AG10803 (cell line): ENCODE measurements around the gene EHF.

Experiments used
- DNase-seq: peaks from one replicate; pipeline ENCODE4 v3.0.0; 2010; ENCODE audit warnings: low read depth
- H3K4me3 ChIP-seq: 2 replicates; pipeline ENCODE4 v1.5.1; 2011; ENCODE audit warnings: mild to moderate bottlenecking, low read length, control low read depth
- TF ChIP-seq, protein P1 (sequence below): conservative IDR thresholded peaks from 2 replicates; pipeline ENCODE4 v1.5.1; 2011; ENCODE audit warnings: mild to moderate bottlenecking, low read length, control low read depth, inconsistent platforms

Gene EHF

DNA sequence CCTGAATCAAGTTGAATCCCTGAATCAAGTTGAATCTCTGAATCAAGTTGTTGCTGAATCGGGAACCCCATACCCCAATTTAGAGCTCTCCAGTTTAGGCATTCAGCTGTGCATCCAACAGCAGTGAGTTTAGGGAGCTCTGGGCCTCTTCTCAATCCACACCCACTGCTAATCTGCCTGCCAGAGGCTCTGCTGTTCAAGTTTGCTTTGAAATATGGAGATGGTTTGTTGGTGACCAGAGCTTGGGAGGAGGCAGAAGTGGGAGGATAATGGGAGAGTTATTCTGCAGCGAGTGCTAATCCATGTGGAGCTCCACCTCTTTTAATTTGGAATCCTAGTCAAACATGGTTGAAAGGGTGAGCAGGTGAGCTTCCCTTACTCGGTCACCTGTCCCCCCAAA lies 22.4 kb downstream of the EHF start:
- no peak overlapping the region for H3K4me3 ChIP-seq
- no peak for DNase-seq
- TF ChIP-seq, protein P1, sequence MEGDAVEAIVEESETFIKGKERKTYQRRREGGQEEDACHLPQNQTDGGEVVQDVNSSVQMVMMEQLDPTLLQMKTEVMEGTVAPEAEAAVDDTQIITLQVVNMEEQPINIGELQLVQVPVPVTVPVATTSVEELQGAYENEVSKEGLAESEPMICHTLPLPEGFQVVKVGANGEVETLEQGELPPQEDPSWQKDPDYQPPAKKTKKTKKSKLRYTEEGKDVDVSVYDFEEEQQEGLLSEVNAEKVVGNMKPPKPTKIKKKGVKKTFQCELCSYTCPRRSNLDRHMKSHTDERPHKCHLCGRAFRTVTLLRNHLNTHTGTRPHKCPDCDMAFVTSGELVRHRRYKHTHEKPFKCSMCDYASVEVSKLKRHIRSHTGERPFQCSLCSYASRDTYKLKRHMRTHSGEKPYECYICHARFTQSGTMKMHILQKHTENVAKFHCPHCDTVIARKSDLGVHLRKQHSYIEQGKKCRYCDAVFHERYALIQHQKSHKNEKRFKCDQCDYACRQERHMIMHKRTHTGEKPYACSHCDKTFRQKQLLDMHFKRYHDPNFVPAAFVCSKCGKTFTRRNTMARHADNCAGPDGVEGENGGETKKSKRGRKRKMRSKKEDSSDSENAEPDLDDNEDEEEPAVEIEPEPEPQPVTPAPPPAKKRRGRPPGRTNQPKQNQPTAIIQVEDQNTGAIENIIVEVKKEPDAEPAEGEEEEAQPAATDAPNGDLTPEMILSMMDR, result no peak

DNA sequence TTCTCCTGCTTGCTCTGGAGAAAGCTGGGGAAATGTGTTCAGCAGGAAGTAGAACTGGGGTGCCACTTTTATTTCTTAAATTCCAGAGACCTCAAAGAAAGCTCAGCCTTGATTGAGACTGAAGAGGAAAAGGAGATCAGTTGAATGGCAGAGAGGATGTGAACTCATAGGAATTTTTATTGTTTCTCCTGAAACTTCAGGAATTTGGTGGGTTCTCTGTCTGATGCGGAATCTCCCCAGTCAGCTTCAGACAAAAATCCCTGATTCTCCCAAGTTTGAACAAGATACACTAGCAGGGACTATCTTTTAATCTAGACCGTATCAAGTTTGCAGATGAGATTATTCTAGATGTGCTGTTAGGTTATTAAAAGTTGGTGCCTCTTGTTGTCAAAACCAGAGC lies 23.0 kb downstream of the EHF start:
- no peak for DNase-seq
- TF ChIP-seq, protein P1, result no peak
- H3K4me3 ChIP-seq, result no peak overlapping the region

DNA sequence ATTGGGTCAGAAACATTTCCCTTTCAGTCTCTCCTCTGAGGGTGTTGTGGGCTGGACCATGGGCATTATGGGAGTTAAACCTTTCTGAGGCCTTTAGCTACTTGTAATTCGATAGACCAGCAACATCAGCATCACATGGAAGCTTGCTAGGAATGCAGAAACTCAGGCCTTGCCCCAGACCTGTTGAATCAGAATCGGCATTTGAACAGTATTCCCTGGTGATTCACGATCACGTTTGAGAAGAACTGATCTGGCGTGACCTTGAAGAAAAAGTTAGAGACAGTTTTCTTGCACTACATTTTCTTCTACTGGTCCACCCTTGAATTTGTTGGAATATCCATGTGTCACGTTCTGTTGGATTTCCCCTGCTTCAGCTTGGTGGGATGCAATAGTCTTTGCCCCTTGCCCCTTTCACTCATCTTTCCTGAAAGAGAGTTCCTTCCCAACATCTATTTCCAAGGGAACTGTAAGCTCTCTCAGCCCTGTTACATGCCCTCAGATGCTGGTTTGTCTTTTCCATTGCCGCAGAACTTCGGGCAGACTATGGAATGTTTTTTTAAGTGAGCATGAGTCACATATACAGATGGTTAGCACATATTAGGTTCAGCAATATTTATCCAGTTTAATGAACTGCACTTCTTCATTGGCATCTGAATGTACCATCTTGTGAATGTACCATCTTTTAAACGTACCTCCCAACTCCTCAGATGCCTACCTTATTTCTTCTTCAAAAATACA lies 23.9 kb downstream of the EHF start:
- peak; percentile 63 for DNase-seq
- TF ChIP-seq, protein P1, result no peak
- H3K4me3 ChIP-seq, result no peak overlapping the region

DNA sequence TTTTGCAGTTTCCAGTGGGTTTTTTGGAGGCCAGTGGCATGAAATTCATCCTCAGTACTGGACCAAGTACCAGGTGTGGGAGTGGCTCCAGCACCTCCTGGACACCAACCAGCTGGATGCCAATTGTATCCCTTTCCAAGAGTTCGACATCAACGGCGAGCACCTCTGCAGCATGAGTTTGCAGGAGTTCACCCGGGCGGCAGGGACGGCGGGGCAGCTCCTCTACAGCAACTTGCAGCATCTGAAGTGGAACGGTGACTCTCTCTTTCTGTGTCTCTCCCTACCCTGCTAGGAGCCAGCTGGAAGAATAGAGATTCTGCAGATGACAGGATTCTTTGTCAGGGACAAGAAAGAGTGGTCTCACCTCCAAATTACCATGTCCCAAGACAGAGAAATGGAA lies 25.5 kb downstream of the EHF start:
- TF ChIP-seq, protein P1, result no peak
- DNase-seq, result no peak
- no peak overlapping the region for H3K4me3 ChIP-seq

DNA sequence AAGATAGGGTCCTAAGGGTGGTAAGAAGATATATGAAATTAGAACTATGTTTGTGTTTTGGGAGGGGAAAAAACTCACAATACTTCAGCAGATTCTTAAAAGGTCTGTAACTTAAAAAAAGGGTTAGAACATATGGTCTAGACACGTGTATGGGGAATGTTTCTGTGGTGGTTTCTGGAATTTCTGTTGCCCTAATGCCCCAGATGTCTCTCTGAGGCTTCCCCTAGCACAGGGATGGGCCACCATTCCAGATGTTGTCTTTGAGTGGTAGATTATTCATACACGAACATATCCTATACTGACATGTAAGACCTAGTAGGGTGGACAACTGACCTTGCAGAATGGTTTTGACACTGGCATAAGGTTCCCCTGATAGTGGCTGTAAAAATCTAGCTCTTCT lies 26.2 kb downstream of the EHF start:
- TF ChIP-seq, protein P1, result no peak
- no peak overlapping the region for H3K4me3 ChIP-seq
- DNase-seq, result peak; percentile 78

DNA sequence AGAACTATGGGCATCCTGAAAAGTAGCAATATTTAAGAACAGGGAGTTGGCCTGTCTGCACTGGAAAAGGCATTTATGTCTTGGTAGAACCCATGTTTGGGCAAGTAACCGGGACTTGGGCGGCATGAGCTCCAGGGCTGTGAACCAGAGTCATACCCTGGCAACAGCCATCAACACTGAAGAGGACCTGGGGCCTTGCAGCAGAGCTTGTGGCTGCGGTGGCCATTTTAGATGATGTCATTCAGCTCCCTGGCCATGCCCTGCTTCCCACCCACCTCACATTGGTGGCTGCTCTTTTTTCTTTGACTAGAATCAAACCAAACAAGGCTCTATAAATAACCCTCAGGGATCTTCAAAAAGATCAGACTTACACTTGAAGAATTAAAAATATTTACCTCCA lies 26.6 kb downstream of the EHF start:
- DNase-seq, result peak; percentile 12
- TF ChIP-seq, protein P1, result no peak
- no peak overlapping the region for H3K4me3 ChIP-seq

DNA sequence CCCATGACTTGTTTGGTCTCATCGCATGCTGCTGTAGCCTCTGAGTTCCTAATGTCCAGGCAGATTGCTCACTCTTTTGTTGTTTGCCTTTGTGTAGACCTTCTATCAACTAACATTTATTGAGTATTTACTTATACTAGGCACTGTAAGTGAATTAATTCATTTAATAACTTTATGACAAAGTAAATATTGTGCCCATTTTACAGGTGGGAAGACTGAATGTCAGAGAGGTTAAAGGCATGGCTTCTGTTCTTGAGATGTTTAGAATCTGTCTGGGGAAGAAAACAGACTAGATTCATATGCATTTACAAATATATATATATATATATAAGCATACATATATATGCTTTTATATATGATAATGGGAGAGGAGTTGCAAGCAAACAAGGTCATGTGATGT lies 27.1 kb downstream of the EHF start:
- DNase-seq, result no peak
- no peak overlapping the region for H3K4me3 ChIP-seq
- TF ChIP-seq, protein P1, result no peak
